A549 (cell line): ENCODE measurements around the gene SSUH2. TPM values are rescaled to one million over a fixed set of nuclear protein-coding genes. Genes with fewer than 3 reads are reported as not detected.

ENCODE experiments used
- ATAC-seq, 2 experiments: fragments of 200-7000 bp in 1 of 2; fragments of >200 bp in 1 of 2; cut with Nextera tagmentation in 1 of 2; cut with Tn5 transposase in 1 of 2; 3 replicates each; pipeline versions ENCODE4 v1.8.0 to v1.9.1; 2018 to 2020; ENCODE audit warnings: mild to moderate bottlenecking in 1 of 2, moderate library complexity in 1 of 2
- CTCF ChIA-PET: fragments of 300-600 bp; sonication (Branson Sonifier 250); formaldehyde crosslinking; extraction: SDS; loops from one replicate; lab custom pipeline; 2021; ENCODE audit warnings: antibody characterized with exemption, inconsistent platforms; lab: Yijun Ruan, JAX
- POLR2A ChIA-PET: fragments of 350-600 bp; formaldehyde crosslinking; extraction: SDS; loops from one replicate; lab custom pipeline; 2021; ENCODE audit warnings: antibody characterized with exemption, inconsistent platforms; lab: Yijun Ruan, JAX
- DNase-seq, 2 experiments: peaks; one replicate each; pipeline versions ENCODE4 v3.0.0 to v3.0.0-alpha.2; 2011 to 2016; ENCODE audit warnings: low read depth in 1 of 2, low spot score in 1 of 2
- FAIRE-seq: peaks from 2 replicates; lab custom pipeline; 2011; peaks lifted over from hg19 to GRCh38; lab: Jason Lieb, UNC
- H3K27ac ChIP-seq, 2 experiments: fragments of >200 bp; sonication (Bioruptor Twin); formaldehyde crosslinking; 3 replicates each; pipeline ENCODE4 v1.5.1; 2016 to 2017
- H3K4me1 ChIP-seq: fragments of >200 bp; sonication (Bioruptor Twin); formaldehyde crosslinking; 3 replicates; pipeline ENCODE4 v1.6.1; 2016
- H3K4me2 ChIP-seq: fragments of >200 bp; sonication (Bioruptor Twin); formaldehyde crosslinking; 3 replicates; pipeline ENCODE4 v1.6.1; 2016
- H3K4me3 ChIP-seq: fragments of >200 bp; sonication (Bioruptor Twin); formaldehyde crosslinking; 3 replicates; pipeline ENCODE4 v1.5.1; 2016
- H3K9me3 ChIP-seq: fragments of >200 bp; sonication (Bioruptor Twin); formaldehyde crosslinking; 3 replicates; pipeline ENCODE4 v1.6.1; 2016
- BHLHE40 ChIP-seq: IDR thresholded peaks from 2 replicates; pipeline ENCODE4 v1.6.1; 2012; ENCODE audit warnings: low read depth, low read length, inconsistent platforms
- CEBPB ChIP-seq, 2 experiments: fragments of >200 bp in 1 of 2; sonication (Bioruptor Twin) in 1 of 2; formaldehyde crosslinking in 1 of 2; IDR thresholded peaks; 2 replicates each; pipeline ENCODE4 v1.6.1; 2012 to 2016
- CTCF ChIP-seq: fragments of >200 bp; sonication (Bioruptor Twin); formaldehyde crosslinking; IDR thresholded peaks from 3 replicates; pipeline ENCODE4 v1.5.1; 2016
- ELK1 ChIP-seq: fragments of 150-350 bp; IDR thresholded peaks from 2 replicates; pipeline ENCODE4 v1.6.1; 2014; ENCODE audit warnings: low read depth, mild to moderate bottlenecking, low read length
- ESRRA ChIP-seq: fragments of 150-350 bp; IDR thresholded peaks from 2 replicates; pipeline ENCODE4 v1.6.1; 2014; ENCODE audit warnings: mild to moderate bottlenecking, low read length, borderline replicate concordance
- FOSL2 ChIP-seq, 2 experiments: fragments of 450-650 bp in 1 of 2; fragments of >200 bp in 1 of 2; sonication (Bioruptor Twin) in 1 of 2; formaldehyde crosslinking; IDR thresholded peaks; 2 replicates each; pipeline versions ENCODE4 v1.5.0 to v1.6.1; 2016 to 2020; ENCODE audit warnings: mild to moderate bottlenecking in 1 of 2, moderate library complexity in 1 of 2
- HES2 ChIP-seq: fragments of >200 bp; sonication (Bioruptor Twin); formaldehyde crosslinking; IDR thresholded peaks from 2 replicates; pipeline ENCODE4 v1.6.1; 2016
- HMGXB4 ChIP-seq: fragments of 250-450 bp; sonication (Bioruptor Pico); IDR thresholded peaks from 2 replicates; pipeline ENCODE4 v1.5.0; 2021; ENCODE audit warnings: mild to moderate bottlenecking, moderate library complexity, borderline replicate concordance
- HOXB5 ChIP-seq: fragments of 250-450 bp; sonication (Bioruptor Pico); IDR thresholded peaks from 2 replicates; pipeline ENCODE4 v1.5.0; 2020; ENCODE audit warnings: mild to moderate bottlenecking, moderate library complexity
- JUN ChIP-seq, 2 experiments: fragments of >200 bp; sonication (Bioruptor Twin); formaldehyde crosslinking; IDR thresholded peaks; 2 replicates in 1 of 2; 3 replicates in 1 of 2; pipeline ENCODE4 v1.6.1; 2016 to 2017
- KDM5A ChIP-seq: fragments of 200-600 bp; sonication (generic); IDR thresholded peaks from 2 replicates; pipeline ENCODE4 v1.6.1; 2016; ENCODE audit warnings: antibody characterized with exemption, mild to moderate bottlenecking
- NR3C1 ChIP-seq: fragments of >200 bp; sonication (Bioruptor Twin); formaldehyde crosslinking; IDR thresholded peaks from 3 replicates; pipeline ENCODE4 v1.6.1; 2017
- POLR2A ChIP-seq: IDR thresholded peaks from 2 replicates; pipeline ENCODE4 v1.6.1; 2012; ENCODE audit warnings: mild to moderate bottlenecking, low read length
- RNF2 ChIP-seq: fragments of 200-600 bp; sonication (generic); IDR thresholded peaks from 2 replicates; pipeline ENCODE4 v1.6.1; 2016; ENCODE audit warnings: low read depth, mild to moderate bottlenecking, antibody characterized with exemption, moderate library complexity, borderline replicate concordance
- SREBF2 ChIP-seq: fragments of 450-650 bp; IDR thresholded peaks from 2 replicates; pipeline ENCODE4 v1.6.1; 2014; ENCODE audit warnings: mild to moderate bottlenecking, moderate library complexity
- TFCP2L1 ChIP-seq: fragments of 250-450 bp; sonication (Bioruptor Pico); IDR thresholded peaks from 2 replicates; pipeline ENCODE4 v1.5.0; 2021; ENCODE audit warnings: mild to moderate bottlenecking
- TP53 ChIP-seq: fragments of 250-450 bp; sonication (Bioruptor Pico); IDR thresholded peaks from 2 replicates; pipeline ENCODE4 v1.5.0; 2021; ENCODE audit warnings: mild to moderate bottlenecking, moderate library complexity
- ZC3H11A ChIP-seq: fragments of 450-650 bp; IDR thresholded peaks from 2 replicates; pipeline ENCODE4 v1.6.1; 2014; ENCODE audit warnings: antibody characterized with exemption, mild to moderate bottlenecking
- WGBS: methylation state at CpG from one replicate; pipeline ENCODE4 v1.1.6; 2017; ENCODE audit errors: missing lambda C conversion rate; 5-methylcytosine and 5-hydroxymethylcytosine counted together
- polyA plus RNA-seq, 4 experiments: library from polyadenylated mRNA; depleted of rRNA in 3 of 4; stranded (reverse); fragments of >200 nt; fragmentation: RNase III in 1 of 4; extraction: RNeasy Plus Mini Kit Qiagen cat#74134 plus additional on column Dnase treatment in 1 of 4; gene quantifications; 2 replicates in 3 of 4; 3 replicates in 1 of 4; pipeline ENCODE4 v1.2.3, GENCODE V29; 2011 to 2017
- TF ChIP-seq, protein P1 (sequence below): IDR thresholded peaks from 2 replicates; pipeline ENCODE4 v1.6.1; 2012

Gene SSUH2
- polyA plus RNA-seq, 2 of the 4 experiments (the other 2 are of a cell fraction) = 0.56 to 0.59 TPM

DNA sequence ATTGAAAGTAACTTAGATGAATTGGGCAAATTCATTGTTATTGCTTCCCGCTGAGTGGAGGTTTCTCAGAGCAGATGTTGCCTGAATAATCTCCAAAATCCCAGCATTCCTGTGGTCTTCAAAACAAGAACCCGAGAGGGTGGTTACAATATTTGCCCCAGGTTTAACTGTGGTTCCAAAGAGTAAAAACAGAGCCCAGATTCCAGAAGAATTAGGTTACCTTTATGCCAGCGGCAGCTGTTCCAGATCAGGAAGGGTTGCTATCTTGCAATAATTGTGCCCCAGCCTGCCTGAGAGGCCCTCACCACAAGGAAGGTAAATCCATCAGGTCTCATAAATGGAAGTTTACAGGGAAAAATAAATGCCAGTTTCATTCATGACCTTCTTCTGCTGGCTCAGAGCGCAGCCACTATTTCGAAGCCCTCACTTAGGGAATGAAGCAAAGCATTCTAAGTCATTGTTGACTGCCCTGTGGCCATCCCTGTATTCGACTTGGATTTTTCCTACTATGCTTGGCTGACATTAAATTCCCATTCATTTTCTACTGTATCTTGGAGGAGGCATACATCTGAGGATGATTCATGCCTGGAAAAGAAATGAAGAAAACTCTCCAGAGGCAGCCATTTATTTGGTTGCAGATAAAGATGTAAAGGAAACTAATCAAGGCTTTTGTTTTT is 54.6 kb downstream of the SSUH2 start:
- Histone ChIP-seq H3K4me2 (no peak overlapping the region), H3K4me1 (no peaks in the 10 kb centered on the region), H3K4me3 (no peak overlapping the region), H3K27ac (no peak overlapping the region), H3K9me3 (no peaks in the 10 kb centered on the region)
- DNase-seq (no peak), FAIRE-seq (no peak), ATAC-seq (no peak)
- ChIA-PET CTCF (no interaction called here), POLR2A (no interaction called here)
- WGBS = 71% methylated on average over 6 of the region's 6 CpGs
- no peak for TF ChIP-seq HES2
- TF ChIP-seq ESRRA = no peak
- TF ChIP-seq, protein P1, sequence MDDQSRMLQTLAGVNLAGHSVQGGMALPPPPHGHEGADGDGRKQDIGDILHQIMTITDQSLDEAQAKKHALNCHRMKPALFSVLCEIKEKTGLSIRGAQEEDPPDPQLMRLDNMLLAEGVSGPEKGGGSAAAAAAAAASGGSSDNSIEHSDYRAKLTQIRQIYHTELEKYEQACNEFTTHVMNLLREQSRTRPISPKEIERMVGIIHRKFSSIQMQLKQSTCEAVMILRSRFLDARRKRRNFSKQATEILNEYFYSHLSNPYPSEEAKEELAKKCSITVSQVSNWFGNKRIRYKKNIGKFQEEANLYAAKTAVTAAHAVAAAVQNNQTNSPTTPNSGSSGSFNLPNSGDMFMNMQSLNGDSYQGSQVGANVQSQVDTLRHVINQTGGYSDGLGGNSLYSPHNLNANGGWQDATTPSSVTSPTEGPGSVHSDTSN = no peak
- no peak for TF ChIP-seq TFCP2L1 (CRISPR knock-in tag)
- TF ChIP-seq BHLHE40 = no peak
- TF ChIP-seq FOSL2 (IDR thresholded peaks at IDR 0.05) = no peak
- no peak for TF ChIP-seq FOSL2 (CRISPR knock-in tag; IDR thresholded peaks at IDR 0.05)
- TF ChIP-seq TP53 (CRISPR knock-in tag) = no peak
- TF ChIP-seq, all 56 proteins: peak for 0

DNA sequence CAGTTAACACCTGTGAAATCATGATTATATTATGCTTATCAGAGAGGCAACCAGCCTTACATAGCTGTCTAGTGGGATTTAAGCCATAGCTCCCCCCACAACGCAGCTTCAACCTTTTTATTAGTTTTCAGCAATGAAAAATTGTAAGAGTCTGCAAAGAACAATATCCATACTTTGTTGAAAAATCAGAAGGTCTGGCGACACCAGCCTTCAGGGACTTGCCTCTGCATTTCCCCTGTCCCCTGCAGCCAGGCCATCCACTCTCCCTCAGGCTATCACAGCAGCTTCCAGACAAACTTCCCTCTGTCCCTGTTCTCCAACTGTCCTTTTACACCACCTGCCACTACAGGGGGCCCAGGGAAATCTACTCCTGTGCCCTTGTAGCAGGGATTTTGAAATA is 59.9 kb downstream of the SSUH2 start:
- CTCF ChIA-PET = no interaction called here

More for the DNA sequence above, 59.9 kb downstream of the SSUH2 start:
- Histone ChIP-seq H3K4me2 (no peak overlapping the region), H3K9me3 (no peaks in the 10 kb centered on the region), H3K4me1 (no peaks in the 10 kb centered on the region), H3K27ac (no peak overlapping the region), H3K4me3 (no peak overlapping the region)
- no peak for ATAC-seq
- POLR2A ChIA-PET = no interaction called here
- no peak for FAIRE-seq
- WGBS = 56% methylated on average over 2 of the region's 2 CpGs
- TF ChIP-seq POLR2A (no peak), HMGXB4 (CRISPR knock-in tag) (no peak), HOXB5 (CRISPR knock-in tag) (no peak), CEBPB (IDR thresholded peaks at IDR 0.05) (no peak), NR3C1 (no peak), RNF2 (no peak), ESRRA (no peak), CTCF (no peak), SREBF2 (no peak), JUN (IDR thresholded peaks at IDR 0.05) (no peak), ZC3H11A (no peak), KDM5A (no peak), ELK1 (no peak)
- no peak for DNase-seq
